Hepatocyte (in vitro differentiated cells): Measurements from ENCODE around the gene MEGF11.

ENCODE experiments used
- EZH2 ChIP-seq: fragments of 200-600 bp; sonication (generic); IDR thresholded peaks from 2 replicates; pipeline ENCODE4 v1.6.1; 2016; ENCODE audit warnings: antibody characterized with exemption, mild to moderate bottlenecking, borderline replicate concordance
- TF ChIP-seq, protein P1 (sequence below): fragments of 200-600 bp; sonication (generic); IDR thresholded peaks from 2 replicates; pipeline ENCODE4 v1.5.1; 2016; ENCODE audit warnings: antibody characterized with exemption, mild to moderate bottlenecking; ENCODE audit not compliant: poor library complexity

DNA sequence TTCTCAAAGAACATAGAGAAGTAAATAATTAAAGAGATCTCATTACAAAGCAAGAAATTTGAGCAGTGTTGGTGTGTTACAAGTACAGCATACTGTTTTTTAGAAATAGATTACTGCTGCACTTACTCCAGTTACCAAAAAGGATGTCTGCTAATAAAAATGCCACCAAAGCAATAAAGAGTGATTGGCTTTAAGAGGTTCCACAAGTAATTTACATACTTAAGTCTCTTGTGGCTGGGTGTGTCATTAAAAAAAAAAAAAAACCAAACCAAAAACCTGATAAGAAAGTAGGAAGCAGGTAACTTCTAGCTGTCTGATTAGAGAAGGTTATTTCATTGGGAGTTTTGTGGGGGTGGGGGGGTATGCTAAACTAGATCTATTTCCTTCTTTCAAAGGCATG, 369.0 kb downstream of the MEGF11 start:
- TF ChIP-seq EZH2 = no peak
- TF ChIP-seq, protein P1, sequence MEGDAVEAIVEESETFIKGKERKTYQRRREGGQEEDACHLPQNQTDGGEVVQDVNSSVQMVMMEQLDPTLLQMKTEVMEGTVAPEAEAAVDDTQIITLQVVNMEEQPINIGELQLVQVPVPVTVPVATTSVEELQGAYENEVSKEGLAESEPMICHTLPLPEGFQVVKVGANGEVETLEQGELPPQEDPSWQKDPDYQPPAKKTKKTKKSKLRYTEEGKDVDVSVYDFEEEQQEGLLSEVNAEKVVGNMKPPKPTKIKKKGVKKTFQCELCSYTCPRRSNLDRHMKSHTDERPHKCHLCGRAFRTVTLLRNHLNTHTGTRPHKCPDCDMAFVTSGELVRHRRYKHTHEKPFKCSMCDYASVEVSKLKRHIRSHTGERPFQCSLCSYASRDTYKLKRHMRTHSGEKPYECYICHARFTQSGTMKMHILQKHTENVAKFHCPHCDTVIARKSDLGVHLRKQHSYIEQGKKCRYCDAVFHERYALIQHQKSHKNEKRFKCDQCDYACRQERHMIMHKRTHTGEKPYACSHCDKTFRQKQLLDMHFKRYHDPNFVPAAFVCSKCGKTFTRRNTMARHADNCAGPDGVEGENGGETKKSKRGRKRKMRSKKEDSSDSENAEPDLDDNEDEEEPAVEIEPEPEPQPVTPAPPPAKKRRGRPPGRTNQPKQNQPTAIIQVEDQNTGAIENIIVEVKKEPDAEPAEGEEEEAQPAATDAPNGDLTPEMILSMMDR = no peak
